ENCODE measurements around the gene EFHC1. TPM values are rescaled to one million over a fixed set of nuclear protein-coding genes. Genes with fewer than 3 reads are reported as not detected.

EFHC1 gene
- total and polyA plus RNA-seq, 2 experiments from 2014 or later = 24.3 to 28.0 TPM

DNA sequence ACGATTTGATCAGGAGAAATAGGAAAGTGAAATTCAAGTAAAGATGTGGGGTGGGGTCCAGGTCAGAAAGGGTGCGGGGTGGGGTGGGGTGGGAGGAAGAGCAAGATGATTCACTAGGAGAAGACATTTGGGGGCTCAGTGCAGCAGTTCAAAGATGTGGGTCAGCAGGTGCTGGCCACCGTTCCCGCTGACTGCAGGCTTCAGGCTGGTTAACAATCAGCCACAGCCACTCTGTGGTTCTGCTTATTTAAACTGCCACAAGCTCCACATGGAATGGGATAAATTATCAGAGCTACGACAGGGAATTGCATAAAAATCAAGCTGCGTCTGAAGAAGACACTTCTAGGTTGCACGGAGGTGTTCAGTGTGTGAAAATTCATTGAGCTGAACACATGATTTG is 107.3 kb downstream of the EFHC1 start (continued):
- TF ChIP-seq, protein P1, sequence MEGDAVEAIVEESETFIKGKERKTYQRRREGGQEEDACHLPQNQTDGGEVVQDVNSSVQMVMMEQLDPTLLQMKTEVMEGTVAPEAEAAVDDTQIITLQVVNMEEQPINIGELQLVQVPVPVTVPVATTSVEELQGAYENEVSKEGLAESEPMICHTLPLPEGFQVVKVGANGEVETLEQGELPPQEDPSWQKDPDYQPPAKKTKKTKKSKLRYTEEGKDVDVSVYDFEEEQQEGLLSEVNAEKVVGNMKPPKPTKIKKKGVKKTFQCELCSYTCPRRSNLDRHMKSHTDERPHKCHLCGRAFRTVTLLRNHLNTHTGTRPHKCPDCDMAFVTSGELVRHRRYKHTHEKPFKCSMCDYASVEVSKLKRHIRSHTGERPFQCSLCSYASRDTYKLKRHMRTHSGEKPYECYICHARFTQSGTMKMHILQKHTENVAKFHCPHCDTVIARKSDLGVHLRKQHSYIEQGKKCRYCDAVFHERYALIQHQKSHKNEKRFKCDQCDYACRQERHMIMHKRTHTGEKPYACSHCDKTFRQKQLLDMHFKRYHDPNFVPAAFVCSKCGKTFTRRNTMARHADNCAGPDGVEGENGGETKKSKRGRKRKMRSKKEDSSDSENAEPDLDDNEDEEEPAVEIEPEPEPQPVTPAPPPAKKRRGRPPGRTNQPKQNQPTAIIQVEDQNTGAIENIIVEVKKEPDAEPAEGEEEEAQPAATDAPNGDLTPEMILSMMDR (conservative IDR thresholded peaks at IDR 0.05; ENCODE audit: low read depth in 2 of 2) = no peak
- TF ChIP-seq POLR2AphosphoS5 (IDR thresholded peaks at IDR 0.05; ENCODE audit: low read depth) = no peak
- TF ChIP-seq JUNB (IDR thresholded peaks at IDR 0.05; ENCODE audit: unreplicated experiment) = no peak
- TF ChIP-seq ZNF114 (CRISPR knock-in tag; IDR thresholded peaks at IDR 0.05) = no peak
- TF ChIP-seq ZNF331 (CRISPR knock-in tag; IDR thresholded peaks at IDR 0.05; ENCODE audit: low read depth) = no peak
- no peak for TF ChIP-seq EZH2phosphoT487 (IDR thresholded peaks at IDR 0.05; ENCODE audit: unreplicated experiment)
- TF ChIP-seq CREB1 (CRISPR knock-in tag; IDR thresholded peaks at IDR 0.05; ENCODE audit: low read depth) = no peak
- no peak for TF ChIP-seq NANOG (IDR thresholded peaks at IDR 0.05; ENCODE audit: borderline replicate concordance)
- TF ChIP-seq, protein P2, sequence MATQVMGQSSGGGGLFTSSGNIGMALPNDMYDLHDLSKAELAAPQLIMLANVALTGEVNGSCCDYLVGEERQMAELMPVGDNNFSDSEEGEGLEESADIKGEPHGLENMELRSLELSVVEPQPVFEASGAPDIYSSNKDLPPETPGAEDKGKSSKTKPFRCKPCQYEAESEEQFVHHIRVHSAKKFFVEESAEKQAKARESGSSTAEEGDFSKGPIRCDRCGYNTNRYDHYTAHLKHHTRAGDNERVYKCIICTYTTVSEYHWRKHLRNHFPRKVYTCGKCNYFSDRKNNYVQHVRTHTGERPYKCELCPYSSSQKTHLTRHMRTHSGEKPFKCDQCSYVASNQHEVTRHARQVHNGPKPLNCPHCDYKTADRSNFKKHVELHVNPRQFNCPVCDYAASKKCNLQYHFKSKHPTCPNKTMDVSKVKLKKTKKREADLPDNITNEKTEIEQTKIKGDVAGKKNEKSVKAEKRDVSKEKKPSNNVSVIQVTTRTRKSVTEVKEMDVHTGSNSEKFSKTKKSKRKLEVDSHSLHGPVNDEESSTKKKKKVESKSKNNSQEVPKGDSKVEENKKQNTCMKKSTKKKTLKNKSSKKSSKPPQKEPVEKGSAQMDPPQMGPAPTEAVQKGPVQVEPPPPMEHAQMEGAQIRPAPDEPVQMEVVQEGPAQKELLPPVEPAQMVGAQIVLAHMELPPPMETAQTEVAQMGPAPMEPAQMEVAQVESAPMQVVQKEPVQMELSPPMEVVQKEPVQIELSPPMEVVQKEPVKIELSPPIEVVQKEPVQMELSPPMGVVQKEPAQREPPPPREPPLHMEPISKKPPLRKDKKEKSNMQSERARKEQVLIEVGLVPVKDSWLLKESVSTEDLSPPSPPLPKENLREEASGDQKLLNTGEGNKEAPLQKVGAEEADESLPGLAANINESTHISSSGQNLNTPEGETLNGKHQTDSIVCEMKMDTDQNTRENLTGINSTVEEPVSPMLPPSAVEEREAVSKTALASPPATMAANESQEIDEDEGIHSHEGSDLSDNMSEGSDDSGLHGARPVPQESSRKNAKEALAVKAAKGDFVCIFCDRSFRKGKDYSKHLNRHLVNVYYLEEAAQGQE (IDR thresholded peaks at IDR 0.05; ENCODE audit: unreplicated experiment) = no peak
- no peak for TF ChIP-seq EZH2 (IDR thresholded peaks at IDR 0.05; ENCODE audit: low read depth, unreplicated experiment)
- no peak for TF ChIP-seq STAT1 (IDR thresholded peaks at IDR 0.05; ENCODE audit: unreplicated experiment)

DNA sequence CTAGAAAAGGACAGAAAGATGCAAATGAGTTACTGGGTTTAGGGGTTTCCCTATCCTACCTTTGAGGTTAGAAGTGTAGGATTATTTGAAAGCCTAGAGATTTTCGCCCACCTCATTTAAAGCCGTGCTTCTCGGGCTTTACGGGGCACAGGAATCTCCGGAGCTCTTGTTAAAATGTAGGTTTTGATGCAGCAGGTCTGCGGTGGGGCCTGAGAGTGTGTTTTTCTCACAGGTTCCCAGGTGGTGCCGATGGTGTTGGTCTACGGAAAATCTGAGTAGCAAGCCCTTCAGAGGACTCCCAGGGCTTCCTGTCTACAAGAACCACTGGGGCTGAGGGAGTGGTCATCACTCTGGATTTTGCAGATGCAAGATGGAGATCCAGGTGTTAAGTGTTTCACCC is 109.2 kb downstream of the EFHC1 start:
- H3K4me3 Mint-ChIP-seq = no peak overlapping the region
- no peak overlapping the region for H3K27ac ChIP-seq (ENCODE audit: low read depth)
- H3F3A ChIP-seq (replicated peaks; ENCODE audit: low read depth) = no peaks in the 10 kb centered on the region
- TF ChIP-seq, protein P3, sequence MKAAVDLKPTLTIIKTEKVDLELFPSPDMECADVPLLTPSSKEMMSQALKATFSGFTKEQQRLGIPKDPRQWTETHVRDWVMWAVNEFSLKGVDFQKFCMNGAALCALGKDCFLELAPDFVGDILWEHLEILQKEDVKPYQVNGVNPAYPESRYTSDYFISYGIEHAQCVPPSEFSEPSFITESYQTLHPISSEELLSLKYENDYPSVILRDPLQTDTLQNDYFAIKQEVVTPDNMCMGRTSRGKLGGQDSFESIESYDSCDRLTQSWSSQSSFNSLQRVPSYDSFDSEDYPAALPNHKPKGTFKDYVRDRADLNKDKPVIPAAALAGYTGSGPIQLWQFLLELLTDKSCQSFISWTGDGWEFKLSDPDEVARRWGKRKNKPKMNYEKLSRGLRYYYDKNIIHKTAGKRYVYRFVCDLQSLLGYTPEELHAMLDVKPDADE (IDR thresholded peaks at IDR 0.05) = no peak
- no peak for TF ChIP-seq NANOG (IDR thresholded peaks at IDR 0.05; ENCODE audit: borderline replicate concordance)
- no peak overlapping the region for H2AFZ ChIP-seq
- peaks cover 9% of the 10 kb centered on the region for H3K4me1 Mint-ChIP-seq
- no peak overlapping the region for H3K4me3 ChIP-seq
- H3K27me3 ChIP-seq (ENCODE audit: insufficient read depth) = no peaks in the 10 kb centered on the region
- no peak for DNase-seq (ENCODE audit: low spot score)
- no peaks in the 10 kb centered on the region; the same call in none of the 2 replicates for H4K20me1 ChIP-seq (replicated peaks; ENCODE audit: insufficient read depth)
- no peaks in the 10 kb centered on the region for H3K36me3 ChIP-seq (ENCODE audit: insufficient read depth)
- H3K9me3 Mint-ChIP-seq = no peaks in the 10 kb centered on the region; the same call in 2 of the 3 replicates
- ATAC-seq = no peak
- no peak overlapping the region for H3K4me2 ChIP-seq
- H3K9me2 ChIP-seq (ENCODE audit: insufficient read depth) = no peaks in the 10 kb centered on the region
- H3K27ac Mint-ChIP-seq = no peak overlapping the region
- H3K4me1 ChIP-seq (ENCODE audit: insufficient read depth) = no peaks in the 10 kb centered on the region
- H3K79me2 ChIP-seq (replicated peaks; ENCODE audit: insufficient read depth) = no peaks in the 10 kb centered on the region
- H3K27me3 Mint-ChIP-seq (ENCODE audit: insufficient read depth, low read depth, poor library complexity) = peaks cover 4% of the 10 kb centered on the region
- 0 out of 3 replicates have a peak, but pooled peaks cover 4% of the 10 kb centered on the region for H3K36me3 Mint-ChIP-seq (ENCODE audit: low read depth)

All from GM23338 (cell line).